DMS79 (cell line): ENCODE data around the gene FEM1A.
A peak's percentile ranks its signal among the peaks of the same experiment; 100 is the strongest.
"Not testable (repeated sequence)": the region's sequence is repeated elsewhere in the genome, so short reads cannot be mapped to it uniquely, and the experiment has no call there.

Experiments used
- DNase-seq: peaks from one replicate; lab custom pipeline; 2025; lab: John Stamatoyannopoulos, UW

FEM1A gene

GRCh38 chr19:4791183-4792018 is at the start of gene FEM1A:
TSS of gene FEM1A (plus strand) at chr19:4791734. CDS start at chr19:4791855, 121 bp downstream.
- DNase-seq = peak; percentile 100

- peak; percentile 72 for DNase-seq
Measured at GRCh38 chr19:4742723-4743646, 48.5 kb upstream of the FEM1A start.

DNA sequence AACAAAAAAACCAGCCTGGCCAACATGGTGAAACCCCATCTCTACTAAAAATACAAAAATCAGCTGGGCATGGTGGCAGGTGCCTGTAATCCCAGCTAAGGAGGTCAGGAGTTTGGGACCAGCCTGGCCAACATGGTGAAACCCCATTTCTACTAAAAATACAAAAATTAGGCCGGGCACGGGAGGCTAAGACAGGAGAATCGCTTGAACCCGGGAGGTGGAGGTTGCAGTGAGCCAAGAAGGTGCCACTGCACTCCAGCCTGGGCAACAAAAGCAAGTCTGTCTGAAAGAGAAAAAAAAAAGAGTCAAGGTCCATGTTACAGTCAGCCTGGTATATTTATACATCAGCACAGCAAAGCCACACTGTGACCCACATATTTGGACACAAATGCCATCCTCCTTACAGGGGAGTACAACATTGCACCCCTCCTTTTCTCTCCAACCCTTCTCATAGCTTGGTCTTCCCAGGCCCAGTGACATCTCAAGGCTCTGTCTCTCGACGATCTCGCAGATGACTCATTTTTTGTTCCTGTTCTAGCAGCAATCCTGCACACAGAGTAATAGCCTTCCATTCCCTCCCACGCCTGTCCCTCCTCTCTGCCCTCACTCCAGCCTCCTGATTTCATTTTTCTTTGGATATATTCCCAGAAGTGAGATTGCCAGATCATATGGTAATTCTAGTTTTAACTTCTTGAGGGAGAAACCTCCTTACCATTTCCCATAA is 46.9 kb upstream of the FEM1A start:
- DNase-seq = no peak

DNA sequence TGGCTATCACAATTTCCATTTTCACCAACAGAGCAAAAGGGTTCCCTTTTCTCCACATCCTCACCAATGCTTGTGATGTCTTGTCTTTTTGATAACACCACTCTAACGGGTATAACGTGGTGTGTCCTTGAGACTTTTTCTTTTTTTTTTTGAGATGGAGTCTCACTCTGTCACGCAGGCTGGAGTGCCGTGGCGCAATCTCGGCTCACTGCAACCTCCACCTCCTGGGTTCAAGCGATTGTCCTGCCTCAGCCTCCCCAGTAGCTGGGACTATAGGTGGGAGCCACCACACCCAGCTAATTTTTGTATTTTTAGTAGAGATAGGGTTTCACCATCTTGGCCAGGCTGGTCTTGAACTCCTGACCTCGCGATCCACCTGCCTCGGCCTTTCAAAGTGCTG is 46.4 kb upstream of the FEM1A start:
- not testable (repeated sequence) for DNase-seq

DNA sequence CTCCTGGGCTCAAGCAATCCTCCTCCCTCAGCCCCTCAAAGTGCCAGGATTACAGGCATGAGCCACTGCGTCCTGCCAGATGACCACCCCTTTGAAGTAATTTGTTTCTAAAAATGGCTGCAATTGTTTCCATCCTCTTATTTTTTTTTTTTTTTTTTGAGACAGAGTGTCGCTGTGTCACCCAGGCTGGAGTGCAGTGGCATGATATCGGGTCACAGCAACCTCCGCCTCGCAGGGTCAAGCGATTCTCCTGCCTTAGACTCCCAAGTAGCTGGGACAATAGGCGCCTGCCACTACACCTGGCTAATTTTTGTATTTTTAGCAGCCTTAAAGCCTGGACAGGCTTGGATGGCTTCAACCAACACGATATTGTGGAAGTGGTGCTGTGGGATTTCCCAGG is 45.5 kb upstream of the FEM1A start:
- no peak for DNase-seq

DNA sequence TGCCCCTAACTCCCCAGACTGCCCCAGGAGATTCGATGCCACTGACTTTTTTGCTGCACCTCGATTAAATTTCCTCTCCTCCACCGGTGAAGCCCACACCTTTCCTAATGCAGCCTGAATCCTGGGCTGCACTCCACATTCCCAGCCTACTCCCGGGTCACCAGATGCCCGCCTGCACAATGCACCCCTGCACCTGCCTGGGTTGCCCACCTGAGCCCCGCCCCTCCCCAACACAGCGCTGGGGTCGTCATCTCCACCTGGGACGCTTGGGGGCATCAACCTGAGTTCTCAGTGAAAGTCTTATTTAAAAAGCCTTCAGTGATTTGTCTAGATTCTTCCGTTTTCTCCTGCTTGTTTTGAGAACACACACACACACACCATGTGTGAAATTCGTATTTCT is 43.3 kb upstream of the FEM1A start:
- DNase-seq = no peak

DNA sequence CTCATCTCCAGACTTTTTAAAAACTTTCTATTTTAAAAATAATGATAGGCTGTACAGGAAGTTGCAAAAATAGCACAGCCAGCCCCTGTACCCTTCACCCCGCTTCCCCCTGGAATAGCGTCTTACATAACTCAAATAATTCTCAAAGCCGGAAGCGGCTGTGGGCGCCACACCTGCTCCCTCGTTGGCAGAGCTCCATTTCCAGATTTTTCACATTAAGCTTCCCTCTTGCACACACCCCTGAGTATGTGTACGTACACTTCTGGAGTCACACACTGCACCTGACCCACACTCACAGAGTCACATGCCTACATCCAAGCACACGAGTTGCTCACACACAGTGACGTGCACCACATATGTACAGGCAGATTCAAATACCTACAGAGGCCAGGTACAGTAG is 42.9 kb upstream of the FEM1A start:
- no peak for DNase-seq

DNA sequence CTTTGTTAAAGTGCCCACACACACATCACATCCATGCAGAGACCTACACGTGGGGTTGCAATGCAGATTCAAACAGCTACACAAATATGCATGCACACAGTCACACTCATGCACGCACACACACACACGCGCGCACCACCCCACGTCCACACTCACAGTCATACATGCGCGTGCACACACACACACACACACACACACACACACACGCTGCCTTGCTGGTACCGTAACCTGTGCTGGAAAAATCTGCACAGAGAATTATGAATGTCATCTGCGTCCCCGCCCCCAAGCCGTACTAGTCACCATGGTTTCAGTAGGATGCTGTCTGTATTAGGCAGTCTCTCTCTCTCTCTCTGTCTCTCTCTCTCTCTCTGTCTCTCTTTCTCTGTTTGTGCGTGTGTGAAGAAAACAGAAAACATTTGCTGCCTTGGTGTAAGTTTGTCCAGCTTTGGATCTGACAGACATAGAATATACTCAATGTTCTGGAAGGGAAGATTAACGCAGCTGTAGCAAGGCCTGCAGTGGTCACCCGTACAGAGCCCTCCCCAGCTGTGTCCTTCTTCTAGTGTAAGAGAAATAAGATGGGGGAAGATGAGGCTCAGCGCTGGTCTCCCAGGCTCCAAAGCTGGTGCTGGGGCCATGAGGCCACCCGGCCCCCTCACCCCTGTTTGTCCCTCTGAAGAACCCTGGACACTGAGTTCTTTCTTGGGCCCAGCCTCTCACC is 41.5 kb upstream of the FEM1A start:
- DNase-seq = no peak

DNA sequence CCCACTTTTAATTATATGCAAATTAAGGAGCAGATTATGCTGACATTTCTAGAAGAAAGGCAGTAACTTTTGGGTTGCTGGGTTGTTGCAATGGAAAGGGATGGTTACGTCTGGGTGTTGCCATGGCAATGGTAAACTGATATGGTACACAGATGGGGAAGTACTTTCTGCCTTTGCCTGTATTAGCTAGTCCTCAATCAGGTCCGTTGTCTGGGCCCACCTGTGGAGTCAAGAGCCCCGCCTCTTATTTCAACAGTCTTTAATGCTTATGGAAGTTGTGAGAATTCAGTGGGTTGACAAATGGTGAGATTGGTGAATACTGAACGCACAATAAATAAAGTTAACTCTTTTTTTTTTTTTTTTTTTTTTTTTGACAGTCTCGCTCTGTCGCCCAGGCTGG is 37.3 kb upstream of the FEM1A start:
- no peak for DNase-seq

DNA sequence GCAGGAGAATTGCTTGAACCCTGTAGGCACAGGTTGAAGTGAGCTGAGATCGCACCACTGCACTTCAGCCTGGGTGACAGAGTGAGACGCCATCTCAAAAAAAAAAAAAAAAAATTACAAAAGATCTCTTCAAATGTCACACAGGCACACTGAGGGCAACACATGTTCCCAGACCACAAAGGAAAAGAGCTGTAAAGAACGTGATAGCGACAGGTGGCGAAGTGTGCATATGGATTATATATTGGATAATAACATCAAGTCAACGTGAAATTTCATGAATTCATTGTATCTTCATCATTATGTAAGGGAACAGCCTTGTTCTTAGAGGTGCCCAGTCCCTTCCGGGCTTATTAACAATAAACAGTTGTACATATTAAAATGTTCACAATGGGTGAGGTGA is 36.1 kb upstream of the FEM1A start:
- DNase-seq = no peak

- no peak for DNase-seq
Measured at GRCh38 chr19:4758082-4758481, 33.5 kb upstream of the FEM1A start.

- DNase-seq = no peak
Measured at GRCh38 chr19:4758659-4759058, 32.9 kb upstream of the FEM1A start.

GRCh38 chr19:4759388-4760284 is 31.9 kb upstream of the FEM1A start:
- DNase-seq = peak; percentile 92

DNA sequence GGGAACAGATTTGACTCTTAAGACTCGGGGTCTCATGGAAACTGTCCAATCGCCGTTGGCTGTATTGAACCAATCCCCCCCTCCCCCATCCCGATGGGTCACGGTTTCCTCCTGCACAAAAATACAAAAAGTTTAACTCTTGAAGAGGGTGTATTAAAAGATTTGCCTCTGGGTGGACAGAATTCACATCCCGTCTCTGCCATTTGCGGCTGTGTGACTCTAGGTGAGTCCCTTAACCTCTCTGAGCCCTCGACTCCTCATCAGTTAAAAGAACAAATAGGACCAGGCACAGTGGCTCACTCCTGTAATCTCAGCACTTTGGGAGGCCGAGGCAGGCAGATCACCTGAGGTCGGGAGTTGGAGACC is 31.3 kb upstream of the FEM1A start:
- DNase-seq = no peak

DNA sequence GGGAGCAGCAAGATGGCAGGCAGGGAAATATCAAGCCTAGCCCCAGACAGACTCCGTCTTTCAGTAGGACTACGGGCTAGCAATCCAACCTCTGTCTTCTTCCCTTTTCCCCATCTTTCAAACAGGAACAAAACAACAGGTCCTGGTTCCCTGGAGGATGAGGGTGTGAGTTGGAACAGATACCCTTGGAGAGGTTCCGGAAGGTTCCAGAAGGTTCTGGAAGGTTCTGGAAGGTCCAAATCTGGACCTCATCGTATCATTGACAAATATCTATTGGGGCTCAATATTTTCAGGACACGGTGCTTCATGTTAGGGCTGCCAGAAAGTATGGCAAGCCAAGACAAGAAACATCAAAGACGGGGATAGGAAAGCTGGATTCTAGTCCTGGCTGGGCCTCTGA is 28.5 kb upstream of the FEM1A start:
- no peak for DNase-seq

DNA sequence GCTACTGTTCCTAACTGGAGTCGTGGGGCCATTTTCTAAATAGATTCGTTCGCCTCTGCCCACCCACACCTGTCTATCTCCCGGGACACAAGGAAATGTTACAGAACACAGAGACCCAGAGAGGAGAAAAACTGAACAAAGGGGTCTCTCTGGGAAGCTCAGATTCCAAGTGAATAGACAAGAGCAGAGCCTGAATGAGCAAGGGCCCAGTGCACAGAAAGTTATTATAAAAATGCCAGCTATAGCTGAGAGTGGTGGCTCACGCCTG is 27.2 kb upstream of the FEM1A start:
- no peak for DNase-seq

DNA sequence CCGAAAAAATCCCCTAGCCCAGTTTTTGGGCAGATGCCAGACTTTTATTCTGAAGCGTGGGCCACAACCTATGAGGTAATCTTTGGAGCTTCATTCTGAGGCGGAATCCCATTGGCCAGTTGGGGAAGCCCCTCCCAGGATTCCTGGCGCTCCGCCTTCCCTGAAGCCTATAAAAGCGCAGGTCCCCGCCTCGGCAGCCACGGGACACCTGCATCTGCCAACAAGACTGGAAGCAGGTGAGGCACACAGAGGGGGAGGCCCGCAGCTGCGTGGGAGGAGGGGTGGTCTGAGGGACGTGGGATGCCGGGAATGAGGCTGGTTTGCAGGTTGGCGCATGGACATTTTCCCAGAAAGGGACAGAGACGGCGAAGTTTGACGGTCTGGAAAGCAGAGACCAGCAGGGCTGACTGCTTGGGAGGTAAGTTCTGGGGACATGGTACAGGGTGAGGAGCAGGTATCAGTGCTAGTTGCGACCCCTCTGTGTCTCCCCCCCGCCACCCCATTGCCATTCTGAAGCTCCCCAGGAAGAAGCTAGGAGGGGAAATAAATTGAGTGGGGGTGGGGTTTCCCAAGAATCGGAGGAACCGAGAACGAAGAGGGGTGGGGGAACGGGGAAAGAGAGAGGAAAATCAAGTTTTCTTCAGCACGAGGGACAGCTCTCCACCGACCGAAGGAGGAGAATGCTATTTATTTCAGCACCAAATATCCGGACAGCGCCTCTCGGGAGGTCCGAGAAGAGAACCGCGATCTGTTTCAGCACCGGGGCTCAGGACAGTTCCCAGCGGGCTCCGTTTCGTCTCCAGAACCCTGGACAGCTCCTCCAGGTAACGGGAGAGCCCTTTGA is 22.4 kb upstream of the FEM1A start:
- peak; percentile 93 for DNase-seq

DNA sequence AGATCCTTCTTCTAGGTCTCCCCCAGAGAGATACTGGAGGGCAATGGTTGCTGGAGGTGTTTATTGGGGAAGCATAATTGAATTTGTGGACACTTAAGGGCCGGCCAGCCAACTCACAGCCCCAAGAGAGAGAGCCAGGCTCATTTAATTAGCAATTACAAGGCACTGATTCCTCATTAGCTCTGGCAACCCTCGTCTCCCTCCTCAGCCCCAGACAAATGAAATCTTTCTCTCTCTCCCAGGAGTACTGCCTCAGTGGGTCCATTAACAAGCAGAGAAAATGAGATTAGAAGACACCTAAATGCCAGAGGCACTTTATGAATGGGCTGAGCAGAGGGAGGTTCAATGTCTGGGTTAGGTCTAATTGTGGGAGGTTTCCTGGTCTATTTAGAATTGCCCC is 19.0 kb upstream of the FEM1A start:
- no peak for DNase-seq

DNA sequence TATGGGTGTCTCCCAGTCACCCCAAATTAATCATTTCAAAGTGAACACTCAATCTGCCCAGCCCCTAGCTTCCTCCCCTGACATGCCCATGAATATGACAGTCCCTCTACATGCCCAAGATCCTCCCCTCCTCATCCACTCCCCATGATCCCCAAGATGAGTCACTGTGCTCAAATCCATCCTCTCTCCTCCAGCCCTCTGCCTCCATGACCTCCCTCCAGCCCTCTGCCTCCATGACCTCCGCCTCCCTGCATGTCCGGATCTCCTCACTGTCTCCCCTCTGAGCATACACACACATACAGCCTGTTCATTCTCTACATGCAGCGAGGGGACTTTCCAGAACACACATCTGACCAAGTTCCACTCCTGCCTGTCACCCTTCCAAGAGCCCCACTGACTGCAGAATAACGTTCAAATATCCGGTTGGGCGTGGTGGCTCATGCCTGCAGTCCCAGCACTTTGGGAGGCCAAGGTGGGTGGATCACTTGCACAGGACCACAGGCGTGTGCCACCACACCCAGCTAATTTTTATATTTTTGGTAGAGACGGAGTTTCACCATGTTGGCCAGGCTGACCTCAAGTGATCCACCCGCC is 18.4 kb upstream of the FEM1A start:
- no peak for DNase-seq

GRCh38 chr19:4774136-4774535 is 17.4 kb upstream of the FEM1A start:
- DNase-seq = no peak
